Mucosa of rectum (tissue), 2 donors: ENCODE data around the gene PIEZO2.
"Not testable (repeated sequence)": the region's sequence is repeated elsewhere in the genome, so short reads cannot be mapped to it uniquely, and the experiment has no call there.

Experiments
- H3K27ac ChIP-seq, 2 donors: one replicate each; pipeline ENCODE4 v1.7.0; 2013; ENCODE audit warnings: inconsistent platforms in 2 of 2, low read depth in 2 of 2, low read length in 2 of 2
- H3K27me3 ChIP-seq, 2 donors: one replicate each; pipeline ENCODE4 v1.7.0; 2013; ENCODE audit warnings: low read length in 2 of 2; ENCODE audit not compliant: control insufficient read depth in 2 of 2, insufficient read depth in 2 of 2
- H3K36me3 ChIP-seq, 2 donors: one replicate each; pipeline ENCODE4 v1.7.0; 2013; ENCODE audit warnings: low read length in 2 of 2; ENCODE audit not compliant: control insufficient read depth in 2 of 2, insufficient read depth in 2 of 2
- H3K4me1 ChIP-seq, 2 donors: one replicate each; pipeline ENCODE4 v1.7.0; 2013; ENCODE audit warnings: low read length in 2 of 2, mild to moderate bottlenecking in 1 of 2; ENCODE audit not compliant: control insufficient read depth in 2 of 2, insufficient read depth in 2 of 2
- H3K4me3 ChIP-seq, 2 donors: one replicate each; pipeline ENCODE4 v1.7.0; 2013; ENCODE audit warnings: low read length in 2 of 2
- H3K9ac ChIP-seq, 2 donors: one replicate each; pipeline ENCODE4 v1.7.0; 2013; ENCODE audit warnings: low read length in 2 of 2, low read depth in 1 of 2, mild to moderate bottlenecking in 1 of 2
- H3K9me3 ChIP-seq, 2 donors: one replicate each; pipeline ENCODE4 v1.7.0; 2013; ENCODE audit warnings: low read length in 2 of 2; ENCODE audit not compliant: control insufficient read depth in 2 of 2
- donor health status: healthy.
- donor health status: Normal muscosa, but diverticular disease.

The PIEZO2 gene

DNA sequence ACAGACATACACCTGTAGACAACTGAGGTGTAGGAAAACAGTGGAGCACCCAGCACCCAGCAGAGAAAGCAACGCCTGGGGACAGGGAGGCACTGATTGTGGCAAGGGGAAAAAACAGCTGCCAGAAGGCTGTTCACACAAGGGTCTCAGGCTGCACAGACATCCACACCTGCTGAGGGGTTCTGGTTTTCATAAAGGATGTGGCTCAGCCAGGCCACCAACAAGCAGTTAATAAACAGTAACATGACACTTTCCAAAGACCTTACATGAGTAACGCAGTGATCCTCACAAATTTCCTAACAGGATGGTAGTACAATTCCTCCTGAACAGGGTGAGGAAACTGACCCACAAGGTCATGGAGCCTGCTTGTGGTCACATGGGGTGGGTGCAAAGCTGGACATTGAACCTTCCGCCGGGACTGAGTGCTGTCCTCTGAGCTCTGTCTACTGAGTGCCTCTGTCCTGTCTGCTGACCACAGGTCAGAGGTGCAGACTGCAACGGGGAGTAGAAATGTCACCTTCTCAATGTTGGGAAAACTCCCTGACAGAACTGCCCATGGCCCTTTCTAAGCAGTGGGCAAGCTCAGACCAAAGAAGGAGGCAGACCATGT is 506.3 kb downstream of the PIEZO2 start:
- H3K27me3 ChIP-seq, H3K4me3 ChIP-seq, H3K9me3 ChIP-seq, H3K27ac ChIP-seq, H3K36me3 ChIP-seq, H3K9ac ChIP-seq, H3K4me1 ChIP-seq: not testable (repeated sequence)

DNA sequence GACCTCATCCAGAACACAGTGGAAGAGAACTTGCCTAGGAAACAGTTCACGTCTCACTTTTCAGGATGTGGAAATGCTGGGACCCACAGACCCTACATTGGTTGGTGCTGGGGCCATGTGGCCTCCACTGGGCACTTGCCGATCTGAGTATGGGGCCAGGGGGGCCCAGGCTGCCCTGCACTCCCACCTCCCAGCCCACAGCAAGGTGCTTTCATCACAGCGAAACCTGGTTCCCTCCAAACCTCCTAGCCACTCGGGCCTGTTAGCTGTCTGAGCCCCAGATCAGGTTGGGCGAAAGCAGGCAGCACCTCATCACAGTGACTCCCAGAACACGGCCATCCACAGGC is 510.9 kb downstream of the PIEZO2 start:
- not testable (repeated sequence) for H3K4me3 ChIP-seq, H3K4me1 ChIP-seq

DNA sequence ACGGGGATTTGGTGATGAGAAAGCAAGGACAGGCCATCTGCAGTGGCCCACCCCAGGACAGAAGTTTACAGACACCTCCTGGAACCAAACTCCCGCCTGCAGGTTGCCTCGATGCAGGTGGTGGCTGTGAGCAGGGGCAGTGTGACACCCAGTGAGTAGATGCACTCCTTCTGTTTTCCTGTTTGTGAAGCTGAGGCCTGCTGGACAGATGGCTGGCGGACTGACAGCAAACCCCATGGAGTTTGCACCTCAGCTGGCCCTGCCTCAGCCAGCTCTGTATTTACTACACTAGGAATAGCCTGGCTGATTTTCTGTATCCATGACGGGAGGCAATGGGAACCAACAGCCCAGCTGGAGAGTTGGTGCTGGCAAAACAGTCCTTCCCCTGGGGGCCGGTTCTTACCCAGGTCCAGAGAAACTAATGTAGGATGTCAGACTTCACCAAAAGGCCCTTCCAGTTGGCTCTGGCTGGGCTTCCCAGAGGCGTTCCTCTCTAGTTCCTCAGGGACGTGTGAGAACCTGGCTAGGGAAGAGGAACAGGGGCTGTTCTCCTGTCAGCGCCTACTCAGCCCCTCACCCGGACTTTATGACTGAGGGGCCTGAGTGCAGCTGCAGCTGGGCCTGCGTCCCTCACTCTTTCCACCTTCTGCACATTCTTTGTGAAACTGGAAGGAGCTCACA is 511.4 kb downstream of the PIEZO2 start:
- not testable (repeated sequence) for H3K36me3 ChIP-seq, H3K4me1 ChIP-seq, H3K4me3 ChIP-seq, H3K9me3 ChIP-seq, H3K9ac ChIP-seq, H3K27ac ChIP-seq, H3K27me3 ChIP-seq

More for the DNA sequence above, 510.9 kb downstream of the PIEZO2 start:
- H3K36me3 ChIP-seq, H3K27ac ChIP-seq, H3K27me3 ChIP-seq, H3K9ac ChIP-seq, H3K9me3 ChIP-seq: not testable (repeated sequence)

DNA sequence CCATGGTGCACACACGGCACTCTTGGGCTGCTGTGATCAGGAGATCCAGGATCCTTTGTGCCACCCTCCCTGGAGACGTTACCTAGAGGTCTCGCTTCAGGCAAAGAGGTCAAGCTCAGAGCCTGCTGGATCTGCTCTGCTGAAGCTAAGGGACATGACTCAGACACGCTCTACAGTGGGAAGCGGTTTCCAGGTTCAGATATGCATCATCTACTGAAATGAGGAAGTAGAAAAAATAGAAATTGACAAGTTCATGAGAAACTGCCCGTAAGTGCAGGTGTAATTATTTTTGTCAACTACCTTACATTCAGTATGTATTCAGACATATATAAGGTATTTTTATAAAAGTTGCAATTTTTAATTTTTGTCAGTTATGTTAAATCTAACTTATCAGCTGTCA is 520.3 kb downstream of the PIEZO2 start:
- not testable (repeated sequence) for H3K9ac ChIP-seq, H3K36me3 ChIP-seq, H3K9me3 ChIP-seq, H3K27me3 ChIP-seq, H3K4me3 ChIP-seq, H3K4me1 ChIP-seq, H3K27ac ChIP-seq

DNA sequence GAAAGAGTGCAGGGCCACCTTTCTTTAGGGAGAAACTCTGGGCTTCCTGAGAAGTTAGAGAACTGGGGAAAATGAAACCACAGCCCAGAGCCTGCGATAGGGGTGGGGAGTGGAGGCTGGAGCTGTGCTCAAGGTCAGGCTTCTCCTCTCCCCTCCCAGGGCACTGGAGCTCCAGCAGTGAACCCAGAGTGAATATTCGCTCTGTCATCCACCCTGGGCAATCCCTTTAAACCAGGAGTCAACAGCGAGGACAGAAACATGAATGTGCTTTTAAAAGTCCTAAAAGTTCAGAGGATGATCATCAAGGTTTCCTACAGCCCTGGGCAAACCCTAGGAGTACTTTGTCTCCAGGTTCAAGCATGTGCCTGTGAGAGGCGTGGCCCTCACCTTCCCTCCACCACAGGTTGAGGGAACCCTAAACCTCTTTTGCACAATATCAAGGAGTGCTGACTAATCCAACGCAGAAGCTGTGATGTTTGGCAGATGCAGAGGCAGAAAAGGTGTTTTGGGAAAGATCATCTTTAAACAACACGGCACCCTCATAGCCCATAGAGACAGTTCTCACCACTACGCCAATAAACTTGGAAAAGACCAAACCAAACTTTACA is 522.7 kb downstream of the PIEZO2 start:
- not testable (repeated sequence) for H3K27me3 ChIP-seq, H3K27ac ChIP-seq

DNA sequence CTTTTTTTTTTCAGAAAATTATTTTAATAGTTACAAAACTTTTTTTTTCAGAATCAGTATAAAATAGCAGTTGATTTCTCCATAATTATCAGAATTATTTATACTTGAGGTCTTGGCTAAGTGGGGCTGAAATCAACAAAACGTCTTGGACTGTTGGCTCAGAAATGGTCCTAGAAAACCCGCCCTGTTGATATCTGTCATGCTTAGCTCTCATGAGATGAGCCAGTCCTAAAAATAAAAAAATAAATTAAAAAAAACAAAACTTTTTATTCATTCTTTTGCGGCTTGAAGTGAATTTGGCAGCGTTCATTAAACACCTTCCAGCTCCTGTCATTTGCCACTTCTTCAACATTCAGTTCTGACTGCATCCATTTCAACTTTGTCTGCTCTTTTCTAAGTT is 525.8 kb downstream of the PIEZO2 start:
- H3K27me3 ChIP-seq, H3K4me1 ChIP-seq, H3K27ac ChIP-seq, H3K9ac ChIP-seq, H3K36me3 ChIP-seq, H3K9me3 ChIP-seq, H3K4me3 ChIP-seq: not testable (repeated sequence)

More for the DNA sequence above, 522.7 kb downstream of the PIEZO2 start:
- H3K9ac ChIP-seq, H3K4me1 ChIP-seq, H3K36me3 ChIP-seq, H3K4me3 ChIP-seq, H3K9me3 ChIP-seq: not testable (repeated sequence)

DNA sequence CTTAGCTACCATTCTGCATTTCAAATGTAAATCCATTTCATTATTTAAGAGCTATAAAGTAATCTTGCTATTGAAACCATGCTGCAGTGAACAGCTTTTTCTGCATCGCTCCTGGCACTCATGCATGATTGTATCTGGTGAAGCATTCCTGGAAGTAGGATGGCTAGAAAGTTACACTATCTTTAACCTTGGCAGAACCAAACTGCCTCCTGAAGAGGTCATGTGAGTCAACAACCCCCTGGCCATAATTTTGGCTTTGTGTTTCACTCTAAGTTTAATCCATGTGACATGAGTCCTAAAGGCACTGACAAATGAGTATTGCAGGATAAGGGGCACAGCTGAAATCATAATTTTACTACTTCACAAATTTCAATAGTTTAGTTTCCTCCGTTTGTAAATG is 526.4 kb downstream of the PIEZO2 start:
- not testable (repeated sequence) for H3K4me3 ChIP-seq, H3K4me1 ChIP-seq, H3K9me3 ChIP-seq, H3K27me3 ChIP-seq, H3K27ac ChIP-seq, H3K36me3 ChIP-seq, H3K9ac ChIP-seq

DNA sequence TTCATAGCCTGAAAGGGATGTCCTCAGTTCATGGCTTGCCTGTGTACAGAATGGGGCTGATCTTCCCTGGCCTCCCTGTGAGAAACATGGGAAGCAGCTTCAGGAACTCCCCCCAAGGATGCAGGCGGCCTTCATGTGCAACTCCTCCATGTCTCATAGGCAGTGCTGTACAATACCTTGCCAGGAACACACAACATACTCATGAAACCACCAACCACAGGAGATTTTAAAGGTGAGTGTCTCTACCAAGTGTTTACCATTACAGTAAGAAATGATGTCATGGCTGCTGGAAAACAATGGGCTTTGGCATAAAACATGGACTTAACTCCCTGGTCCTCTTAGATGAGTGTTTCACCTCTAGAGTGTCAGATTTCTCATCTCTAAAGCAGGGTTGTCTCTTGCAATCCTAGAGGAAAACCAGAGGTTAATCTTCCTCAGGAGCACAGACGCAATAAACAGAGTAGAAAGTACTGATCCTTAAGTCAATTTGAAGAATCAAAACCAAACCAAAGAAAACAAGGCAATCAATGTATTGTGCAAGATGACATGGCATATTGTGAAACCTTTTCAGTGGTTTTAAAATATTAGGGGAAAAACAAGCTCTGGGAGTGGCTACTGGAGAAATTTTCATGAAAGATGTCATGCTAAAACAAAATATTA is 528.6 kb downstream of the PIEZO2 start:
- not testable (repeated sequence) for H3K4me3 ChIP-seq, H3K27me3 ChIP-seq, H3K9ac ChIP-seq, H3K9me3 ChIP-seq, H3K4me1 ChIP-seq, H3K27ac ChIP-seq, H3K36me3 ChIP-seq
